NOMO-1 (cell line): Measurements from ENCODE around the gene GRAMD1B.

ENCODE experiments used
- DNase-seq, 2 experiments: peaks; one replicate each; lab custom pipeline; 2025; ENCODE audit not compliant: unreplicated experiment in 2 of 2; lab: John Stamatoyannopoulos, UW

Gene GRAMD1B

DNA sequence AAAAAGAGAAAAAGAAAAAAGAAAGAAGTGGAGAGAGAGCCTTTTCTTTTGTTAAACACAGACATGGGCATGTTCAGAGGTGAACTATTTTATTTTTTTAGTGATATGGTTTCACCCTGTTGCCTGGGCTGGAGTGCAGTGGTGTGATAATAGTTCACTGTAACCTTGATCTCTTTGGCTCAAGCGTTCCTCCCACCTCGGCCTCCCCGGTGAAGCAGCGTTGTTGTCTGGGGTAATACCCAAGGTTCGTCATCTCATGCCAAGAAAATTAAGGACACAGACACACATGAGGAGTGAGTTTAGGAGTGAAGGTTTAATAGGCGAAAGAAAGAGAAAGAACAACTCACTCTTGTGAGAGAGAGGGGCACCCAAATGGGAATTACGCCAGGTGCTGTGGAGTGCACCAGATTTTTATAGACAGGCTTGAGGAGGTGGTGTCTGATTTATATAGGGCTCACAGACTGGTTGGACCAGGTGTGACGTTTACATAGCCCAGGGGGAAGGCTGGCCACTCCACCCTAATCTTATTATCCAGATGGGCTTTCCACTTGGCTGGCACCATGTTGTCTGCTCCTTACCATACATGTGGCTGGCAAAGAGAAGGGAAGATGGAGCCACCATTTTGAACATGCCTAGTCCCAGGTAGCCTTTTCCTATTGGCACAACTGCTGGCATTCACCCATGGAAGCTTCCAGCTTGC is 42.3 kb downstream of the GRAMD1B start:
- DNase-seq, result no peak

DNA sequence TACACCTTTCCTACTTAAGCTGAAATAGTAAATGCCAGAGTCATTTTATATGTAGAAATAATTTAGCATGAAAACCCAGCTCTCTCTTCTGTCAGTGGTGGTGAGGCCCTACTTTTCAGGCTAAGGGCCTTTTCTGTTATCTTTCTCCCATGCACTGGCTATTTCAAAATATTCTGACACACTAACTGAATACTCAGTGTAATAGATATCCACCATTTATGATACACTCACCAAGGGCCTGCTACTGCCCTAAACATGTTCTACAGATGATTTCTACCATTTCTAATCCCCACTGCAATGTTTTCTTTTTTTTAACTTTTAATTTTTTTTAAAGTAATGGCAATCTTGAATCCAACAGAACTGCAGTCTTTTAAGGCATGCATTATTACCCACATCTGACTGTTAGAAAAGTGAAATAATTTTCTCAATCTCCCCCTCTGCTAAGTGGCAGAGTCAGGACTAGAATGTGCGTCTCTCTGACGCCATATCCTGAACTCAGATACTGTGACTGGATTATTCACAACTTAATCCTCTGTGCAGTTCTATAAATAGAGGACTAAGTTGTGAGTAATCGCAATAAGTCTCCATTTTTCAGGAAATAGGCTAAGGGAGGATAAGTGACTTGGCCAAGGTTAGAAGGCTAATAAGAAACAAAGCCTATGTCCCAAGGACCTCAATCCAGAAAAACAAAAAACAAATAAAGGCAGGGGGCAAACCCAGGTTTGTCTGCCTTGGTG is 44.0 kb downstream of the GRAMD1B start:
- no peak for DNase-seq

DNA sequence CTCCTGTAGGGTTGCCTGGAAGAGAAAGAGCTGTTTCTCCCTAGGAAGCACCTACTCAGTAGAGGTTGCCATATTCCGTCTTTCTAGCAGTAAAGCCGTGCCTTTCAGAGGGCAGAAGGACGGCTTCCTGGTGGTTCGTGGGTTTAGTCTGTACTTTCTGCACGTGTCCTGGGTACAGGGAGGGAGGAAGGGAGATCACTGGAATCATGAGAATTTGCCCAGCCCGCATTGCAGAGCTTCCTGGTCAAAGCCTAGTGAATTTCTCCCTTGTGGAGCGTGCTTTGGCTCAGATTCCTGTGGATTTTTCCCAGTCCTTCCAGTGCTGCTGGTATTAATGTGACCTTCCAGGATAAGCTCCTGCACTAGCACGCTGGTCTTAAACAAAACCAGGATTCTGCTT is 44.9 kb downstream of the GRAMD1B start:
- DNase-seq, result no peak

DNA sequence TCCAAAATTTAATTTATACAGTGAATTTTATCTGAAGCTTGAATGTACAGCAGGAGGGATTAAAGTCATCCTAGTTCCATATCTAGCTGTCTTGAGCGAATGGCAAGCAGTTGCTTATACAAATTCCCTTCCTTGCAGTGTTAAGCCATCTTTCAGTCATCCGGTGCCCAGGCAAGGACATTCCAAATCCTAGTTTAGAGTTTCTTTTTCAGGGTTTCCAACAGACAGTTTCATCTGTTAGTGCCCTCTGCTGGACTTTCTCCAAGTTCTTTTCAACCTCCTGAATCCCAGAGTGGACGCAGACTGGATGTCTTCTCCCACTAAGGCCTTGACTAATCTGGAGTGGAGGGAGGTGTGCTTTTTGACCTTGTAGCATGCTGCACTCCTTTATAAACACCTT is 45.4 kb downstream of the GRAMD1B start:
- DNase-seq, result no peak

DNA sequence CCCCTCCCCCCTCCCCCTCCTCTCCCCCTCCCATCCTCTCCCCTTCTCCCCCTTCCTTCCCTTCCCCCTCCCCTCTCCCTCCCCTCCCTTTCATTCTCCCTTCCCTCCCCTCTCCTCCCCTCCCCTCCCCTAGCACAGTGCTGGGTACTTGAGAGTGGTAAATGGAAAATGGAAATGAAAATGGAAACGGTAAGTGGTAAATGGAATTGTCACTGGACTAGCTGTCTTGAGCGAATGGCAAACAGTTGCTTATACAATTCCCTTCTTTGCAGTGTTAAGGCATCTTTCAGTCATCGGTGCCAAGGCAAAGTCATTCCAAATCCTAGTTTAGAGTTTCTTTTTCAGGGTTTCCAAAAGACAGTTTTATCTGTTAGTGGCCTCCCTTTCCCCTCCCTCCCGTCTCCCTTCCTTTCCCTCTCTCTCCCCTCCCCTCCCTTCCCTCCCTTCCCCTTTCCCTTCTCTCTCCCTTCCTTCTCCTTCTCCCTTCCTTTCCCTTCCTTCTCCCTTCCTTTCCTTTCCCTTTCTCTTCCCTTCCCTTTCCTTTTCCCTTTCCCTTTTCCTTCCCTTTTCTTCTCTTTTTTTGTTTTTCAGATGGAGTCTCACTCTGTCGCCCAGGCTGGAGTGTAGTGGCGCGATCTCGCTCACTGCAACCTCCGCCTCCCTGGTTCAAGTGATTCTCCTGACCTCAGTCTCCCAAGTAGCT is 47.3 kb downstream of the GRAMD1B start:
- DNase-seq, result no peak

DNA sequence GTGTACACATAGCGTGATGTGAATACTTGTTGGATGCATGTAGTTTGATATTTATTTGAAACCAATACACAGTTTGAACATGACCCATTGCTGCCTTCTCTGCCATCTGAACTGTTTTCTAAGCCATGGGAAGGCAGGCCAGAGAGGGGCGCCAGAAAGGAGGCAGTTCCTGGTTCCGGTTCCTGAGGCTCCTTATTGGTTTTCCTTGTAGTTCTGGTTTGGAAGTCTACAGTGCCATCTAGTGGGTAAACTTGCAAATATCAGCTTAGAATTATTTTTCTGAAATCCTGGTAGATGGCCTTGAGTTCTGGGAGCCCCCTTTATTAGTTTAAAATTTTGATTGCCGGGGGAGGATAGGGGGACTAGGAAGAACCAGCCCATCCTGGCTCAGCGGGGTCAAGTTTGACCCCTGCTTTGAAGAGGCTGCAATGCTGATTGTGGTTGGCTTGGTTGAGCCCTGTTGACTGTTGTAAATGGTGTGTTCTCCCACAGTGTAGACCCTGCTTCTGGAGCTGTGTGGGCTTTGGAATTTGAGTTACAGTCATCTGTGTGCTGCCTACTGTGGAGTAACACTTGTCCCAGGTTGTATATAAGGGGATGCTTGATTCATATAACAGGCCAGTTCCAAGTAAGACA is 48.4 kb downstream of the GRAMD1B start:
- DNase-seq, result peak; percentile 39 to 69

DNA sequence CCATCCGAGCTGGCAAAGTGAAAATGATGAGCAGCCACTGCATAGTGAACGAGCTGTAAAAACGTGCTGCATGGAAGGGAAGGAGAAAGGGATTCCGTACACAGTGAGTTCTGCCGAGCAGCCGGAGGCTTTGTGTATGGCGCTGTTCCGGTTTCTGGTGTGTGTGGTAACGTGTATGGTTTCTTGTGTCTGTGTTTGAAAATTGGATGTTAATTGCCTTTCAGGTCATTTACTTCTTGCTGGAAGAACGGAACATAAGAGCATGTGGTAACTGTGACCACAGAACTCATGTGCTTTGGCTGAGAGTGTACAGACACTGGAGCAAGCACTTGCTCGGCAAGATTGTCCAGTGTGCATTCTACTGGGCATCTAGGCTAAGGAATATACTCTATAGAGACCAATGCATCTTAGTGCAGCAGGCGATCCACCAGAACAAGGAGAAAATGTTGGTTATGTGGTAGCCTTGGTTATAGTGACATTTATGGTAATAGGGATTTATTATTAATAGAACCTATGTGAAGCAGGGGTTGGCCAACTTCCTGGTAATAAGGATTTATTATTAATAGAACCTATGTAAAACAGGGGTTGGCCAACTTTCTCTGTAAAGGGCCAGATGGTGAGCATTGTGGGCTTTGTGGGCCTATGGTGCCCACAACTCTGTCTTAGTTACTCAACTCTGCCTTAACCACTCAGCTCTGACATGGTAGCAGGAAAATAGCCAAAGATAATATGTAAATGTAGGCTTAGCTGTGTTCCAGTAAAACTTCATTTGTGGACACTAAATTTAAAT is 49.2 kb downstream of the GRAMD1B start:
- peak; percentile 82 to 92 for DNase-seq

DNA sequence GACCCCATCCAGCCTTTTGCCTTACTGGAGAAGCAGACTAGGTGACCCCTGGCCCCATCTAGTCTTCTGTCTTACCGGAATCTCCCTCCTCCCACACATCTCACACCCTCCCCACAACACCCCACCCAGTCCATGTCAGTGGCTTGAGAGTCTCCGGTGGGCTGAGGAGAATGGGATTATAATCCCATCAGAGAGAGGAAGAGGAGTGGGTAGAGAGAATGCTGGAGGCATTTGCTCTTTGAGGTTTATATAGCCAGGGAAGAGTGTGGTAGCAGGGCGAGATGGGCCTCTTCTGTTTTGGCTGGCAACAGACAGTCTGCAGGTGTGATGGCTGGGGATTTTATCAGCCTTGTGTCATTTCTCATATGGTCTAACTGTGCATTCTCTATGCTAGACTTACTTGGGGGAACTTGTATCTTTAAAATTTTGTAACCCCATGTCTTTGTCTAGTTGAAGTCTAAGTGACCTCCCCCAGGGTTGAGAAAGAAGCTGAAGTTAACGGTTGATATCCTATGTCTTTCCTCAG is 50.3 kb downstream of the GRAMD1B start:
- DNase-seq, result peak; percentile 30 to 54

DNA sequence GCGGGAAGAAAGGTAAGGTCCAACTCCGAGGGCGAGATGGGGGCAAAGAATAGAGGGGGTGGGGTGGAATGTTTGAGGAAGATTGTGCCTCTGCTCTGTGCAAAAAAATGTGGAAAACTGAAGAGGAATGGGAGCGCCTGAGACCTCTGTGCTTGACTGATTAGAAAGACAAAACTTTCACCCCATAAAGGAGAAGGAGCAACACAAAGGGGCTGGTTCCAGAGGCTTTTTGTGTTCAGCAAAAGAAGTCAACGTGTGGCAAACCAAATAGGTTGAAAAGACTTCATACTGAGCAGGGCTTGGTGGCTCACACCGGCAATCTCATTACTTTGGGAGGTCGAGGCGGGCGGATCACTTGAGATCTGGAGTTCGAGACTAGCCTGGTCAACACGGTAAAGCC is 50.8 kb downstream of the GRAMD1B start:
- no peak for DNase-seq

DNA sequence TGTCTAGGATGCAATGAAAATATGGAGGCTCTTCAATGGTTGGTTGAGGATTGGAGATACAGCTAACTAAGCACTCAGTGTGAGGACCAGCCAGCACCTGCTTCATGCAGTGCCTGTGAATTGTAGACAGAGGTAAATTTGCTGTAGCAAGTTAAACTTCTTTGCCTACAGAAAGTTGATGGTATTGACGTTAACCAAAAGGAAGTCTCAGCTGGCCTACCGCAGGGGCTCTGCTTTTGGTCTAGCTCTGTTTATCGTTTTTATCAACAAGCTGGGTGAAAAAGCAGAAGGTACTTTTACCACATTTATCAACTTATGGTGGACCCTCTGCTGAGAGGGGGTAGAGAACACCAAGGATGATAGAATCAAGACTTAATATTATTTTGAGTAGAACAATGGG is 51.6 kb downstream of the GRAMD1B start:
- peak in 1 of 2 experiments; percentile 35 for DNase-seq

DNA sequence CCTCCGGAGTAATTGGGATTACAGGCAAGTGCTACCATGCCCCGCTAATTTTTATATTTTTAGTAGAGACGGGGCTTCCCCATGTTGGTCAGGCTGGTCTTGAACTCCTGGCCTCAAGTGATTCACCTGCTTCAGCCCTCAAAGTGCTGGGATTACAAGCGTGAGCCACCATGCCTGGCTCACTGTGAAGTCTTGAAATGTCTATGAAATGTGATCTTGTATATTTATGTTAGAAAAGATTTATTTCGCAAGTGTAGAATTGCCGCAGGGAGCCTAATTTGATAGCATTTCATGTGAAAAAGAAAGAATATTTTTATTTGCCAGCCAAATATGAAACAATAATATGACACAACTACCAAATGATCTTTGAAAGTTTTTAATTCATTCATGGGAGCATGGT is 52.1 kb downstream of the GRAMD1B start:
- no peak for DNase-seq

DNA sequence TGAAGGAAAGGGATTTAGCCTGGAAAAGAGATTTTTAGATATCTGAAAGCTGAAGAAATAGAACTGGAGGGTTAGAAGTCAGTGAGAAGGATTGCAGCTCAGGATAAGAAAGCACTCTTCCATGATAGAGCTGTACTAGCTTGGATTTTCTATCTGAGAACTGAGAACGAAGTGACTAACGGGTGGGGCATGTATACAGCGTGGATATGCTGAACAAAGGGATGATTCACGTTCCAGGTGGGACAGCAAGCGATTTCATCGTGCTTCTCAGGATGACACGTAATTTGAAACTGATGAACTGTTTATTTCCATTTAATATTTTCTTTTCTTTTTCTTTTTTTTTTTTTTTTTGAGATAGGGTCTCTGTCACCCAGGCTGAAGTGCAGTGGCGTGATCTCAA is 53.0 kb downstream of the GRAMD1B start:
- DNase-seq, result no peak

DNA sequence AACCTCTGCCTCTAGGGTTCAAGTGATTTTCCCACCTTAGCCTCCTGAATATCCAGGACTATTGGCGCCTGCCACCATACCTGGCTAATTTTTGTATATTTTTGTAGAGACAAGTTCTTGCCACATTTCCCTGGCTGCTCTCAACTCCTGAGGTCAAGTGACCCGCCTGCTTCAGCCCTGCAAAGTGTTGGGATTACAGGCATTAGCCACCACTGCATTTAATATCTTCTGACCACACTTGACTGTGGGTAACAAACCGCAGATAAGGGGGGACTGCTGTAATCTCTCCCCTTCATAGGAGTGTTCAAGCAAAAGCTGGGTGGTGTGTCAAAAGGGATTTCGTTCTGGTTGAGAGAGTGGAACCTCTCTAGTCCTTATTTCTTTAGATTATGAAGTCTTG is 53.4 kb downstream of the GRAMD1B start:
- no peak for DNase-seq

DNA sequence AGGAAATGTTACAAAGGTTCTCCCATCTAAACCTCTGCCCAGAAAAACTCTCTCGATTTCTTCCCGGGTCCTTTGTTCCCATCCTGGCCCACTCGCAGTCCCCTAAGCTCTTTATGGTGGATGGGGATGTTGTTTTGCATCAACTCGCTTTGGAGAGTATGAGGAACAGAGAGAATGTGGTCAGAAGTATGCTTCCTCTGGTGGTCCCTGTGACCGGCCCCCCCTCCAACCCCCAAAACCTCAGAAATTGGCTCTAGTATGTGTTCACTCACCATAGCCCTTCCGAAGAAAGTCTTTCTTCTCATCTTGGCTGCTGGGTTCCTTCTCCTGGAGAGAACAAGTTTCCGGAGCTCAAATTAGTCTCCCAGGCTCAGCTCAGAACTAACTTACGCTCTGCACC is 54.4 kb downstream of the GRAMD1B start:
- peak in 1 of 2 experiments; percentile 43 for DNase-seq

DNA sequence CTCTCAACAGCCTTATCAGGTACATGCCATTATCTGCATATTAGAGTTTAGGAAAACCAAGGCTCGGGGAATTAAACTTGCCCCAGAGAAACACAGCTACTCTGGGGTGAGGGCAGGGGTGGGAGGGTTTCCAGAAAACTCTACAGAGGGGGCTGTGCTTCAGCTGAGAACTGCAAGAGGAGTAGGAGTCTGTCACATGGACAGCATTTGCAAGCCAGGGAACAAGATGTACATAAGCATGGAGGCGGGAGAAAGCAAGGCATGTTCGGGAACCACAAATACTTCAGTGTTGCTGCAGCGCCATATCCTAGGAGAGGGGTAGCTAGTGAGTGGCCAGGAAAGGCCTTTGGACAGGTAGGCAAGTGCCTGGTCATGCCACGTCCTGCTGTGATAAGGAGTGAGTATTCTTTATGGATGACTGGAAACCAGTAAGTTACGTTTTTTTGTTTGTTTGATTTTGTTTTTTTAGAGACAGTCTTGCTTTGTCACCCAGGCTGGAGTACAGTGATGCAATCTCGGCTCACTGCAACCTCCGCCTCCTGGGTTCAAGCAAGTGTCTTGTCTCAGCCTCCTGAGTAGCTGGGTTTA is 57.2 kb downstream of the GRAMD1B start:
- no peak for DNase-seq

DNA sequence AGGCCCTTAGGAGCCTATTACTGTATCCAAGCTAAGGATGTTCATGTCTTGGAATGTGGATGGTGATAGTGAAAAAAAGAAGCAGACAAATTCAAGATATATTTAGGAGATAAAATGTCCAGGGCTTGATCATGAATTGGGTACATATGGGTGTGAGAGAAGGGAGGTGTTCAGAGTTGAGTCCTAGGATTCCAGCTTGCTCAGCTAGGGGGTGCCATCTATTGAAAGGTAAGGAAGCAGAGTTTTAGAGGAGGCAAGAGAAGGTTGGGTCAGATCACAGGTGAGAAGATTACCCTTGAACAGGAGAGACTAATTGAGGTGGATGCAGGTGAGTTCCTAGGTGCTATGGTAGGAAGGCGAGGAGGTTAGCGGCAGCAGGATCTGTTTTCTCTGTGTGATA is 60.5 kb downstream of the GRAMD1B start:
- no peak for DNase-seq

DNA sequence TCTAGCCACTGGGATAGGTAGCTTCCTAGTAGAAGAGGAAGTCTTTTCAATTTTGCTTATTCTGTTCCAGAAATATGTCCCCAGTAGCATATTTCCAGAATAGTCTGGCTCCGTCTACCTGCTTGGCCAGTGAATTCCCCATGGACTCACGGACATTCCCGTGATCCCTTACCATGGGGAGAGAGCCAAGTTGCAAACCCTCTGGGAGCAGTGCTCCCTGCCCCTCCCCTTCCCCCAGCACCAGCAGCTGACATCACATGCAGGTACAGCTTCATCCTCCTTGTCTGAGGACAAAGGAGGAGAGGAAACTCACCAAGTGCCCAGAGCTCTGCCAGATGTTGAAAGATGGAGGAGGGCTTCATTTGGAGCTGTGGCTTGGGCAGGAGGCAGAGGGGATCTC is 61.2 kb downstream of the GRAMD1B start:
- no peak for DNase-seq

DNA sequence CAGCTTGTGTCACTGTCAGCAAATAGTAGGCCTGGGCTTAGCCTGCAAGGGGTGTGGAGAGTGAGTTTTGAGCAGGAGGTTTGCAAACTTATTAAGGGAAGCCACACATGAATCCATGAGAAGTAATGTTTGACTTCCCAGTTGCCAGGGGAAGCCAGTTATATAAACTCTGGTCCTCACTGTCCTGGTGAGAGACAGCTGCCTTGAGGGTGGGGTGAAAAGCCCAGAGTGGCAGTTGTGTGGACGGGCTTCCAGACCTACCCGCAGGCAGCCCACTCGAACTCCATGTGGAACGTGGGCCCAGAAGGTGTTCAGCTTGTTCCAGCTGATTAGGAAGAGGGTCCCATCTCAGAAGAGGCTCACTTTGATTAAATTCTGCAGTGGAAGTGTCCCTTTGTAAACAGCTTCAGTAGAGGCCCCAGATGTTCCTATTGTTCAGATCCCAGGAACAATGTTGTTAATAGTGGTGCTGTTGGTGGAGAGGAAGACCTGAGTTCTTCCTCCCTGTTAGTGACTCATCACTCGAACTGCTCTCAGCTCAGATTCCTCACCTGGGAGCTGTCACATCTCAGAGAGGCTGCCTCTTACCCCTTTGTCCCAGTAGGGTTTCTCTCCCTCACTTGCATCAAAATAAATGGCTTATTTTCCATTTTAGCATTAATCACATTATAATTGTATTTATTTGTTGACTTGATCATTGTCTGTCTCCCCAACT is 63.4 kb downstream of the GRAMD1B start:
- DNase-seq, result no peak
